Stomach (tissue), 9 donors: ENCODE measurements around the gene CLIC5. TPM values are rescaled to one million over a fixed set of nuclear protein-coding genes. Genes with fewer than 3 reads are reported as not detected.

ENCODE experiments used
- DNase-seq, 2 donors: peaks; one replicate each; pipeline versions ENCODE4 v3.0.0 to v3.0.0-alpha.2; 2013 to 2019
- H3K27ac ChIP-seq, 5 donors: fragments of 200-600 bp in 4 of 5; sonication (generic) in 4 of 5; one replicate each; pipeline ENCODE4 v1.5.1; 2013 to 2019; ENCODE audit warnings: mild to moderate bottlenecking in 1 of 5, moderate library complexity in 1 of 5
- H3K27me3 ChIP-seq, 3 donors: fragments of 200-600 bp; sonication (generic); one replicate each; pipeline ENCODE4 v1.5.1; 2017 to 2019; ENCODE audit warnings: mixed run types in 1 of 3
- H3K36me3 ChIP-seq, 4 donors: fragments of 200-600 bp; sonication (generic); 1 replicate in 3 of 4; 2 replicates in 1 of 4; pipeline ENCODE4 v1.5.1; 2016 to 2019
- H3K4me1 ChIP-seq, 4 donors: fragments of 200-600 bp; sonication (generic); one replicate each; pipeline ENCODE4 v1.5.1; 2016 to 2019
- H3K4me3 ChIP-seq, 4 donors: fragments of 200-600 bp; sonication (generic) in 3 of 4; one replicate each; pipeline ENCODE4 v1.5.1; 2016 to 2019; ENCODE audit warnings: mild to moderate bottlenecking in 1 of 4
- H3K9me3 ChIP-seq, 4 donors: fragments of 200-600 bp; sonication (generic); one replicate each; pipeline ENCODE4 v1.5.1; 2016 to 2019
- EP300 ChIP-seq: sonication (generic); formaldehyde crosslinking; IDR thresholded peaks from one replicate; pipeline ENCODE4 v1.6.1; 2017; ENCODE audit warnings: antibody characterized with exemption
- POLR2A ChIP-seq, 4 donors: fragments of 450-650 bp; IDR thresholded peaks; one replicate each; pipeline ENCODE4 v1.6.1; 2016; ENCODE audit warnings: antibody characterized with exemption in 4 of 4, control low read depth in 2 of 4, mild to moderate bottlenecking in 1 of 4, moderate library complexity in 1 of 4
- POLR2AphosphoS5 ChIP-seq, 3 donors: sonication (generic); formaldehyde crosslinking; IDR thresholded peaks; one replicate each; pipeline ENCODE4 v1.6.1; 2016; ENCODE audit warnings: antibody characterized with exemption in 3 of 3
- WGBS, 5 donors: extraction: QIAGEN DNeasy Blood & Tissue Kit in 3 of 5; methylation state at CpG; one replicate each; pipeline versions ENCODE4 v1.1.5 to v1.1.7; 2013 to 2018; 5-methylcytosine and 5-hydroxymethylcytosine counted together
- intact Hi-C: fragments of 100-400 bp; cut with DNase I; formaldehyde crosslinking; loops from one replicate; pipeline ENCODE4 v1.15.1; 2023; ENCODE audit warnings: low total_unique reads
- polyA plus RNA-seq, 3 donors: library from polyadenylated mRNA; stranded (reverse); fragments of 200-250 nt; gene quantifications; one replicate each; pipeline ENCODE4 v1.2.3, GENCODE V29; 2013
- total RNA-seq, 5 donors: library from RNA; depleted of rRNA; stranded (reverse); fragments of >200 nt; gene quantifications; one replicate each; pipeline versions ENCODE4 v1.1.0 to v1.2.3, GENCODE V29; 2014 to 2016
- TF ChIP-seq, protein P1 (sequence below), 7 experiments: fragments of 450-650 bp in 4 of 7; fragments of 200-600 bp in 3 of 7; sonication (generic) in 3 of 7; IDR thresholded peaks; one replicate each; pipeline ENCODE4 v1.5.1; 2016 to 2019; ENCODE audit warnings: antibody characterized with exemption in 7 of 7, control low read depth in 2 of 7, mild to moderate bottlenecking in 1 of 7
- donor health status: healthy with polysubstance abuse.
- donor health status: Bipolar disorder and iron deficiency.
- donor health status: healthy.

The CLIC5 gene
- total and polyA plus RNA-seq, 8 donors = 0.19 to 30.4 (median 2.0) TPM; not detected in 1

DNA sequence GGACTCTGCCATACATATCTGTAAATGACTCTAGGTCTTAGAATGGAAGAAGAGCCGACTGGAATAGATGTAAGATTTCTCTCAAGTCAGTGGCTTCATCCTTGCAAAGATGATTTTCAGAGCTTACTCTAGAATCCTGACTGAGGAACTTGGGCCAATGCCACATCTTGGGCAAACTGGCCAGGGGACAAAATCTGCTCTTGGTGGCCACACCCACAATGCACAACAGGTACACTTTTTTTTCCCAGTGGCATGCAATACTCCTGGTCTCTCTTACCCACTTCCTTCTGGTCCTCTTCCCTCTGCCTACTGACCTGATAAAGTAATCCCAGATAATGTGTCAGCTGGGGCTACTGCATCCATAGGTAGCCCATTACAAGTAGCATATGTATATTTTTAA lies 13.4 kb downstream of the CLIC5 start:
- TF ChIP-seq POLR2AphosphoS5 (IDR thresholded peaks at IDR 0.05) (no peak), POLR2A (IDR thresholded peaks at IDR 0.05) (no peak), EP300 (no peak)
- TF ChIP-seq, protein P1, sequence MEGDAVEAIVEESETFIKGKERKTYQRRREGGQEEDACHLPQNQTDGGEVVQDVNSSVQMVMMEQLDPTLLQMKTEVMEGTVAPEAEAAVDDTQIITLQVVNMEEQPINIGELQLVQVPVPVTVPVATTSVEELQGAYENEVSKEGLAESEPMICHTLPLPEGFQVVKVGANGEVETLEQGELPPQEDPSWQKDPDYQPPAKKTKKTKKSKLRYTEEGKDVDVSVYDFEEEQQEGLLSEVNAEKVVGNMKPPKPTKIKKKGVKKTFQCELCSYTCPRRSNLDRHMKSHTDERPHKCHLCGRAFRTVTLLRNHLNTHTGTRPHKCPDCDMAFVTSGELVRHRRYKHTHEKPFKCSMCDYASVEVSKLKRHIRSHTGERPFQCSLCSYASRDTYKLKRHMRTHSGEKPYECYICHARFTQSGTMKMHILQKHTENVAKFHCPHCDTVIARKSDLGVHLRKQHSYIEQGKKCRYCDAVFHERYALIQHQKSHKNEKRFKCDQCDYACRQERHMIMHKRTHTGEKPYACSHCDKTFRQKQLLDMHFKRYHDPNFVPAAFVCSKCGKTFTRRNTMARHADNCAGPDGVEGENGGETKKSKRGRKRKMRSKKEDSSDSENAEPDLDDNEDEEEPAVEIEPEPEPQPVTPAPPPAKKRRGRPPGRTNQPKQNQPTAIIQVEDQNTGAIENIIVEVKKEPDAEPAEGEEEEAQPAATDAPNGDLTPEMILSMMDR (IDR thresholded peaks at IDR 0.05) = no peak
- no peaks in the 10 kb centered on the region for H3K4me1 ChIP-seq
- peak in 1 of 2 donors; percentile 39 for DNase-seq
- 86 to 97% (median 92%) methylated on average over 1 of the region's 1 CpG for WGBS, 5 donors
- no peaks in the 10 kb centered on the region for H3K27me3 ChIP-seq
- intact Hi-C loops = no loop called here
- no peak overlapping the region for H3K27ac ChIP-seq
- H3K9me3 ChIP-seq = no peaks in the 10 kb centered on the region
- H3K36me3 ChIP-seq = no peaks in the 10 kb centered on the region
- no peak overlapping the region for H3K4me3 ChIP-seq

GRCh38 chr6:46000905-46001304 lies 14.8 kb downstream of the CLIC5 start:
- TF ChIP-seq POLR2A (IDR thresholded peaks at IDR 0.05) = no peak
- no peak for TF ChIP-seq POLR2AphosphoS5 (IDR thresholded peaks at IDR 0.05)
- no peak for TF ChIP-seq EP300
- TF ChIP-seq, protein P1 (IDR thresholded peaks at IDR 0.05) = no peak
- no peak for DNase-seq
- Histone ChIP-seq H3K9me3 (no peaks in the 10 kb centered on the region), H3K4me1 (no peaks in the 10 kb centered on the region), H3K36me3 (no peaks in the 10 kb centered on the region), H3K4me3 (no peak overlapping the region), H3K27ac (no peak overlapping the region), H3K27me3 (no peaks in the 10 kb centered on the region)
- WGBS, 5 donors = 50 to 69% (median 54%) methylated on average over 1 of the region's 1 CpG
- intact Hi-C loops = no loop called here

DNA sequence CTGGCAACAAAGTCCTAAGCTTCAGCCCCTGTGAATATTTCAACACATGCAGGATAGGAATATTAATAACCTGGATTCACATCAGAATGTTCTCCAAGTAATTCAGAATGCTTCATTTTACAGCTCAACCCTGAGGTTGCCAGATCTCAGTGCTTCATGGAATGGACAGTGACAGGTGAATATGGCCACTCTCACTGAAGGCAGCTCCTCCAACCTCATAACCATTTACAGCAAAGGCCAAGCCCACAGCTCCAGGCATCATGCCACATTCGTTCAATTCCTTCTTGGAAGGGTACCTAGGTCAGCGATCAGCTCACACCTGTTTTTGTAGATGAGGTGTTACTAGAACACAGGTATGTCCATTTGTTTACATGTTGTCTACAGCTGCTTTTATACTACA lies 17.1 kb downstream of the CLIC5 start:
- no peaks in the 10 kb centered on the region for H3K27me3 ChIP-seq
- no peaks in the 10 kb centered on the region for H3K4me1 ChIP-seq
- no peak overlapping the region for H3K27ac ChIP-seq
- H3K36me3 ChIP-seq = no peaks in the 10 kb centered on the region
- H3K4me3 ChIP-seq = no peak overlapping the region
- intact Hi-C loops = no loop called here
- no peak for TF ChIP-seq EP300
- TF ChIP-seq, protein P1 (IDR thresholded peaks at IDR 0.05) = no peak
- 73 to 100% (median 83%) methylated on average over 1 to 2 of the region's 2 CpGs for WGBS, 5 donors
- no peak for DNase-seq
- no peaks in the 10 kb centered on the region for H3K9me3 ChIP-seq

DNA sequence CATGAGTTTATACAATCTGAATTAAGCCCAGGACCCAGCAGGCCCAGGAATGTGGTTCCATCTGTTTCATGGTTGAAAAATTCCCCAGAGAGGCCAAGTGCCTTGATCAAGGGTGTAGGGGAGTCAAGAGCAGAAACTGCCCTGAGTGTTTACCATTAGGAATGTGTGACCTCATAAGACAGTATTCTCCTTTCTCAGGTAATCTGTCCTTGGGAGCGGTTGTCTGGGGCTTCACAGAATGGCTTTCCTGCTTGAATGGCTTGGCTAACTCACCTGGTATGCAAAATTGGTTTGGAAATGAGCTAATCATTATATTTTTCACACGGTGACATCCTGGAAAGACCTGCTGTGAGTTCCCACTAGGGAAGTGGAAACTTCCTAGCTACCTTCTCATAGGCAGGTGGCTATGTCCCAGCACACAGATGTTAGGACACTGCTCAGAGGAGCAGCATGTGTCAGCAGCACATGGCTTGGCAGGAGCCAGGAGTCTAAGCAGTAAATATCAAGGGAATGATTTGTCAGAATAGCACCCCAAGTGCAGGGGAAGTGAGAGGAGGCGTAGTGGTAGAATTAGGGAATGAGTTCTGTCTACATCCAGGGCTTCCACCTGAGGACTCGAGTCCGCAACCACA lies 17.7 kb downstream of the CLIC5 start:
- Histone ChIP-seq H3K27me3 (no peaks in the 10 kb centered on the region), H3K4me1 (no peaks in the 10 kb centered on the region), H3K4me3 (no peak overlapping the region), H3K9me3 (no peaks in the 10 kb centered on the region), H3K27ac (no peak overlapping the region), H3K36me3 (no peaks in the 10 kb centered on the region)
- no peak for DNase-seq
- 70 to 87% (median 80%) methylated on average over 5 of the region's 5 CpGs for WGBS, 5 donors
- intact Hi-C loops = no loop called here
- TF ChIP-seq POLR2A (IDR thresholded peaks at IDR 0.05) (no peak), EP300 (no peak), POLR2AphosphoS5 (IDR thresholded peaks at IDR 0.05) (no peak)
- TF ChIP-seq, protein P1 (IDR thresholded peaks at IDR 0.05) = no peak
